GM19324 (cell line): Measurements from ENCODE around the gene ZNF341.

Experiments
- ATAC-seq: cut with Tn5 transposase; IDR thresholded peaks from one replicate; pipeline ENCODE4 v1.9.1; 2021; ENCODE audit warnings: mild to moderate bottlenecking, moderate library complexity; ENCODE audit not compliant: unreplicated experiment, low FRiP score

Gene ZNF341

GRCh38 chr20:33839591-33839990, 107.8 kb downstream of the ZNF341 start:
- no peak for ATAC-seq

- ATAC-seq: no peak
Measured at GRCh38 chr20:33840160-33840559, 108.4 kb downstream of the ZNF341 start.

GRCh38 chr20:33840759-33841435, 109.1 kb downstream of the ZNF341 start:
- no peak for ATAC-seq

- no peak for ATAC-seq
Measured at GRCh38 chr20:33841436-33841799, 109.6 kb downstream of the ZNF341 start.
